Astrocyte (in vitro differentiated cells and primary cell): ENCODE data around the gene PIGC. TPM values are rescaled to one million over a fixed set of nuclear protein-coding genes. Genes with fewer than 3 reads are reported as not detected.
A peak's percentile ranks its signal among the peaks of the same experiment; 100 is the strongest.

ENCODE experiments used
- DNase-seq: peaks from one replicate; pipeline ENCODE4 v3.0.0-alpha.2; 2010; ENCODE audit warnings: low read depth
- FAIRE-seq: peaks from 2 replicates; lab custom pipeline; 2011; peaks lifted over from hg19 to GRCh38; lab: Jason Lieb, UNC
- H2AFZ ChIP-seq: 2 replicates; pipeline ENCODE4 v1.6.0; 2012; ENCODE audit warnings: low read depth, low read length, inconsistent platforms
- H3K27ac ChIP-seq: 2 replicates; pipeline ENCODE4 v1.5.1; 2011; ENCODE audit warnings: low read depth, low read length, inconsistent platforms
- H3K27me3 ChIP-seq: 2 replicates; pipeline ENCODE4 v1.6.0; 2011; ENCODE audit warnings: low read length, inconsistent platforms; ENCODE audit not compliant: insufficient read depth
- H3K36me3 ChIP-seq: 2 replicates; pipeline ENCODE4 v1.5.1; 2011; ENCODE audit warnings: low read length, inconsistent platforms; ENCODE audit not compliant: insufficient read depth
- H3K4me1 ChIP-seq: 2 replicates; pipeline ENCODE4 v1.5.1; 2011; ENCODE audit warnings: low read length, inconsistent platforms; ENCODE audit not compliant: insufficient read depth
- H3K4me2 ChIP-seq: 2 replicates; pipeline ENCODE4 v1.6.0; 2012; ENCODE audit warnings: low read length, inconsistent platforms
- H3K4me3 ChIP-seq: 2 replicates; pipeline ENCODE4 v1.5.1; 2011; ENCODE audit warnings: low read depth, mild to moderate bottlenecking, low read length, inconsistent platforms; ENCODE audit not compliant: insufficient read depth
- H3K79me2 ChIP-seq: 2 replicates; pipeline ENCODE4 v1.6.0; 2012; ENCODE audit warnings: mild to moderate bottlenecking, low read length, inconsistent platforms; ENCODE audit not compliant: insufficient read depth
- H3K9ac ChIP-seq: 2 replicates; pipeline ENCODE4 v1.6.0; 2012; ENCODE audit warnings: mild to moderate bottlenecking, low read length, inconsistent platforms
- H3K9me3 ChIP-seq: 2 replicates; pipeline ENCODE4 v1.5.1; 2012; ENCODE audit warnings: low read depth, mild to moderate bottlenecking, low read length, inconsistent platforms; ENCODE audit not compliant: insufficient read depth
- H4K20me1 ChIP-seq: 2 replicates; pipeline ENCODE4 v1.6.0; 2012; ENCODE audit warnings: low read length, inconsistent platforms; ENCODE audit not compliant: insufficient read depth
- H3K27ac Mint-ChIP-seq: one replicate; pipeline ENCODE4 v1.8.0; 2021; ENCODE audit warnings: mild to moderate bottlenecking, mixed read lengths; ENCODE audit not compliant: unreplicated experiment
- H3K27me3 Mint-ChIP-seq: one replicate; pipeline ENCODE4 v1.8.0; 2021; ENCODE audit warnings: low read depth, mixed read lengths; ENCODE audit not compliant: unreplicated experiment
- H3K36me3 Mint-ChIP-seq: one replicate; pipeline ENCODE4 v1.8.0; 2021; ENCODE audit warnings: low read depth, mixed read lengths; ENCODE audit not compliant: unreplicated experiment
- H3K4me1 Mint-ChIP-seq: one replicate; pipeline ENCODE4 v1.8.0; 2021; ENCODE audit warnings: low read depth, mixed read lengths; ENCODE audit not compliant: unreplicated experiment
- H3K4me3 Mint-ChIP-seq: one replicate; pipeline ENCODE4 v1.8.0; 2021; ENCODE audit warnings: mild to moderate bottlenecking, moderate library complexity, mixed read lengths; ENCODE audit not compliant: unreplicated experiment
- H3K9me3 Mint-ChIP-seq: one replicate; pipeline ENCODE4 v1.8.0; 2021; ENCODE audit warnings: mild to moderate bottlenecking, mixed read lengths; ENCODE audit not compliant: unreplicated experiment
- CTCF ChIP-seq: IDR thresholded peaks from 2 replicates; pipeline ENCODE4 v1.5.1; 2011; ENCODE audit warnings: low read depth, mild to moderate bottlenecking, inconsistent platforms, low read length, moderate library complexity; ENCODE audit not compliant: insufficient read depth
- EZH2 ChIP-seq: IDR thresholded peaks from 2 replicates; pipeline ENCODE4 v1.6.1; 2012; ENCODE audit warnings: mild to moderate bottlenecking, low read length, inconsistent platforms; ENCODE audit not compliant: insufficient read depth
- total RNA-seq: library from RNA; stranded (reverse); gene quantifications from 2 replicates; pipeline ENCODE4 v1.2.1, GENCODE V29; 2021

Gene PIGC
- total RNA-seq, 1 donor from 2014 or later, result 17.8 TPM

- no peaks in the 10 kb centered on the region for H3K9me3 ChIP-seq
- no peak overlapping the region for H3K4me3 Mint-ChIP-seq
- H3K9ac ChIP-seq, result no peak overlapping the region
- no peaks in the 10 kb centered on the region for H3K36me3 ChIP-seq
- no peaks in the 10 kb centered on the region for H4K20me1 ChIP-seq
- peaks cover 21% of the 10 kb centered on the region for H3K4me1 Mint-ChIP-seq
- DNase-seq (no peak), FAIRE-seq (no peak)
- no peak overlapping the region for H3K4me2 ChIP-seq
- peaks cover 3% of the 10 kb centered on the region for H3K4me1 ChIP-seq
- peaks cover 4% of the 10 kb centered on the region for H3K36me3 Mint-ChIP-seq
- H3K27me3 ChIP-seq, result no peaks in the 10 kb centered on the region
- H3K4me3 ChIP-seq, result no peak overlapping the region
- no peaks in the 10 kb centered on the region for H3K27me3 Mint-ChIP-seq
- H3K79me2 ChIP-seq, result no peaks in the 10 kb centered on the region
- H3K27ac Mint-ChIP-seq, result peak overlapping the region; percentile 22
- H3K9me3 Mint-ChIP-seq, result no peaks in the 10 kb centered on the region
- H3K27ac ChIP-seq, result no peak overlapping the region
- H2AFZ ChIP-seq, result no peak overlapping the region
- no peak for TF ChIP-seq CTCF
- TF ChIP-seq EZH2, result no peak
Observed at GRCh38 chr1:172417557-172417956, 26.3 kb downstream of the PIGC start.

GRCh38 chr1:172416496-172417035, 27.3 kb downstream of the PIGC start:
- Histone ChIP-seq H3K79me2 (no peaks in the 10 kb centered on the region), H3K27ac (no peak overlapping the region), H4K20me1 (no peaks in the 10 kb centered on the region), H3K36me3 (no peaks in the 10 kb centered on the region), H3K9ac (no peak overlapping the region), H3K27me3 (no peaks in the 10 kb centered on the region), H3K4me2 (no peak overlapping the region), H3K4me1 (peaks cover 3% of the 10 kb centered on the region), H3K9me3 (no peaks in the 10 kb centered on the region), H3K4me3 (no peak overlapping the region), H2AFZ (no peak overlapping the region)
- Mint-ChIP-seq H3K4me3 (no peak overlapping the region), H3K36me3 (peaks cover 4% of the 10 kb centered on the region), H3K4me1 (peaks cover 25% of the 10 kb centered on the region), H3K27me3 (no peaks in the 10 kb centered on the region), H3K27ac (no peak overlapping the region), H3K9me3 (no peaks in the 10 kb centered on the region)
- FAIRE-seq (no peak), DNase-seq (no peak)
- TF ChIP-seq CTCF (no peak), EZH2 (no peak)

GRCh38 chr1:172414331-172414730, 29.5 kb downstream of the PIGC start:
- H3K4me1 Mint-ChIP-seq, result peaks cover 24% of the 10 kb centered on the region
- no peaks in the 10 kb centered on the region for H3K36me3 ChIP-seq
- FAIRE-seq, result no peak

More at GRCh38 chr1:172414331-172414730, 29.5 kb downstream of the PIGC start:
- DNase-seq, result peak; percentile 39
- no peak overlapping the region for H3K27ac ChIP-seq
- H3K4me2 ChIP-seq, result no peak overlapping the region
- Mint-ChIP-seq H3K27ac (peak overlapping the region; percentile 59), H3K9me3 (no peaks in the 10 kb centered on the region), H3K36me3 (peaks cover 4% of the 10 kb centered on the region), H3K27me3 (no peaks in the 10 kb centered on the region), H3K4me3 (peak overlapping the region; percentile 31)
- no peaks in the 10 kb centered on the region for H3K9me3 ChIP-seq
- H3K79me2 ChIP-seq, result no peaks in the 10 kb centered on the region
- H3K4me1 ChIP-seq, result peaks cover 3% of the 10 kb centered on the region
- no peak overlapping the region for H3K9ac ChIP-seq
- H3K27me3 ChIP-seq, result no peaks in the 10 kb centered on the region
- H4K20me1 ChIP-seq, result no peaks in the 10 kb centered on the region
- H3K4me3 ChIP-seq, result no peak overlapping the region
- no peak overlapping the region for H2AFZ ChIP-seq
- TF ChIP-seq EZH2, result no peak
- no peak for TF ChIP-seq CTCF
